Prostate gland (tissue), 2 donors: Measurements from ENCODE around the gene TRIM56.

ENCODE experiments used
- POLR2A ChIP-seq: fragments of 450-650 bp; IDR thresholded peaks from one replicate; pipeline ENCODE4 v1.6.1; 2016; ENCODE audit warnings: antibody characterized with exemption, mild to moderate bottlenecking
- TF ChIP-seq, protein P1 (sequence below), 4 experiments: fragments of 200-600 bp in 2 of 4; fragments of 450-650 bp in 2 of 4; sonication (generic) in 2 of 4; IDR thresholded peaks; 1 replicate in 3 of 4; 2 replicates in 1 of 4; pipeline ENCODE4 v1.5.1; 2016 to 2019; ENCODE audit warnings: antibody characterized with exemption in 4 of 4, mild to moderate bottlenecking in 2 of 4, moderate library complexity in 2 of 4

DNA sequence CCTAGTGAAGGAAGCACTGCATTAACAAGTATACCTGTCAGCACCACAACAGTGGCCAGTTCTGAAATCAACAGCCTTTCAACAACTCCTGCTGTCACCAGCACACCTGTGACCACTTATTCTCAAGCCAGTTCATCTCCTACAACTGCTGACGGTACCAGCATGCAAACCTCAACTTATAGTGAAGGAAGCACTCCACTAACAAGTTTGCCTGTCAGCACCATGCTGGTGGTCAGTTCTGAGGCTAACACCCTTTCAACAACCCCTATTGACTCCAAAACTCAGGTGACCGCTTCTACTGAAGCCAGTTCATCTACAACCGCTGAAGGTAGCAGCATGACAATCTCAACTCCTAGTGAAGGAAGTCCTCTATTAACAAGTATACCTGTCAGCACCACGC is 49.3 kb upstream of the TRIM56 start:
- TF ChIP-seq, protein P1, sequence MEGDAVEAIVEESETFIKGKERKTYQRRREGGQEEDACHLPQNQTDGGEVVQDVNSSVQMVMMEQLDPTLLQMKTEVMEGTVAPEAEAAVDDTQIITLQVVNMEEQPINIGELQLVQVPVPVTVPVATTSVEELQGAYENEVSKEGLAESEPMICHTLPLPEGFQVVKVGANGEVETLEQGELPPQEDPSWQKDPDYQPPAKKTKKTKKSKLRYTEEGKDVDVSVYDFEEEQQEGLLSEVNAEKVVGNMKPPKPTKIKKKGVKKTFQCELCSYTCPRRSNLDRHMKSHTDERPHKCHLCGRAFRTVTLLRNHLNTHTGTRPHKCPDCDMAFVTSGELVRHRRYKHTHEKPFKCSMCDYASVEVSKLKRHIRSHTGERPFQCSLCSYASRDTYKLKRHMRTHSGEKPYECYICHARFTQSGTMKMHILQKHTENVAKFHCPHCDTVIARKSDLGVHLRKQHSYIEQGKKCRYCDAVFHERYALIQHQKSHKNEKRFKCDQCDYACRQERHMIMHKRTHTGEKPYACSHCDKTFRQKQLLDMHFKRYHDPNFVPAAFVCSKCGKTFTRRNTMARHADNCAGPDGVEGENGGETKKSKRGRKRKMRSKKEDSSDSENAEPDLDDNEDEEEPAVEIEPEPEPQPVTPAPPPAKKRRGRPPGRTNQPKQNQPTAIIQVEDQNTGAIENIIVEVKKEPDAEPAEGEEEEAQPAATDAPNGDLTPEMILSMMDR (IDR thresholded peaks at IDR 0.05), result no peak
- TF ChIP-seq POLR2A, result no peak
